Non-pigmented ciliary epithelial cell (primary cell): ENCODE results near the gene RUFY1.

Source experiments
- DNase-seq: peaks from one replicate; pipeline ENCODE4 v3.0.0-alpha.2; 2010; ENCODE audit warnings: low read depth

Gene RUFY1

DNA sequence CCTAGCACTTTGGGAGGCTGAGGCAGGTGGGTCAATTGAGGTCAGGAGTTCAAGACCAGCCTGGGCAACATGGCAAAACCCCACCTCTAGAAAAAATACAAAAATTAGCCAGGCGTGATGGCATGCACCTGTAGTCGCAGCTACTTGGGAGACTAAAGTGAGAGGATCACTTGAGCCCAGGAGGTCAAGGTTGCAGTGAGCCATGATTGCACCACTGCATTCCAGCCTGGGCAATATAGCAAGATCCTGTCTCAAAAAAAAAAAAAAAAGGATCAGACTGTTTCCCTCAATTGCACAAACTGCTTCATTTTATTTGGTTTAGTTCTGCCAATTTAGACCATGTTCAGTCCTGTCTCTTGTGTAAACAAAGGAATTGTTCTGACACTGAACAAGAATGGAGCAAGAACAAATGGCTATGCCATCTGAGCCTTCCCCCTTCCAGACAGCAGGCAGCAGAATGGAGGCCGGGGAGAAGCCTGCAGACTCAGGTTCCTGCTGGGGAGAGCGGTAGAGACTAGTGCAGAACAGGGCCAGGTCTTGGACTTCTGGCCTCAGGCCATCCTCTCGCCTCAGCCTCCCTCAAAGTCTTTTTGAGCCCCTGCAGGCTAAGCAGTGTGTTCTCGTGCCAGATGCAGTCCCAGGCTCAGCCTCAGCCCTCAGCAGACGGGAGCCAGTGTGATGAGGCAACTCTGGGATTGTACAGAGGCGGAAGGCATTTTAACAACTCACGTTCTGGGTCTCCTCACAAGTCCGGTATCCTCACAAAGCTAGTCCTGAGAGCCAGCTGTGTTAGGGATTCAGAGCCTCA lies 54.9 kb downstream of the RUFY1 start:
- DNase-seq, result no peak

- DNase-seq, result no peak
Measured at GRCh38 chr5:179606071-179606909, 55.9 kb downstream of the RUFY1 start.

DNA sequence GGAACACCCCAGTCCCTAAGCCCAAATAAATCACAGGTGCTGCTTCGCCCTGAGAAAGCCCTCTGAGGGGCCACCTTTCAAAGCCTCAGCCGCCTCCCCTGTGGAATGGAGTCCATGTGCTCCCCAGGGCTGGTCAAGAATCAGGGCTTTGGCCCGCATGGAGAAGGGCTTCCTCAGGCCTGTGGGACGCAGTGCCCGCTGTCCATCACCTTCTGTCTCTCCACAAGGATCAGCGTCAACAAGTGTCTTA lies 56.5 kb downstream of the RUFY1 start:
- no peak for DNase-seq

DNA sequence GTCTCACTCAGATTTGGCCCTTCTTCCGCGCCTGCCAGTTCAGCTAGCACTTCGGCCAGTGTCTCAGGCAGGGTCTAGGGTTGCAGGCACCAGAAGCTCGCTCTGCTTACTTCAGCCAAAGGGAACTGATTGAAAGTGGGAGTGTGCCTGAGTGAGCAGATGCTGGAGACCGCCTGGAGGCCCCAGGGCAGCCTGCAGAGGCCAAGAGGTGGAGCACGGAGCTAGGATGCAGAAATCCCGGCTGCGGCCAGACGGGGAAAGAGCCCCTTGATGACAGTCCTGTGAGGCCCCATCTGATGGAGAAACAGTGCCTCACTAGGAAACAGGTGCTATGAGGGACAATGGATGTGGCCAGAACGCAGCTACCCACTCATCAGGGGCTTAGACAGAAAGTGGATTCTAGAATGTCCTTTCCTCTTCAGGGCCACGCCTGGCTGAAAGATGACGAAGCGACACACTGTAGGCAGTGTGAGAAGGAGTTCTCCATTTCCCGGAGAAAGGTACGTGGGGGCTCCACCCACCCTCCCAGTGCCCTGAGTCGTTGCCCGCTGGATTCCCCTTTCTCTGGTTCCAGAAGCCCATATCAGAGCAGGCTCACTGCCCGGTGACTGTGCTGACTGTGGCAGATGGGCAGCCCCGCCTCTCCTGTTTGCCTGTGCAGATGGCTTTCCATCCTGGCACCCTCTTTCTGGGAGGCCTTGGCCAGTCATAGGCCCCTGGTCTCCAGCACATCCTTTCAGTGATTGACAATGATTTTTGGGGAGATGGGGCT lies 57.0 kb downstream of the RUFY1 start:
- DNase-seq, result no peak

GRCh38 chr5:179608131-179608581 lies 57.8 kb downstream of the RUFY1 start:
- DNase-seq, result no peak

DNA sequence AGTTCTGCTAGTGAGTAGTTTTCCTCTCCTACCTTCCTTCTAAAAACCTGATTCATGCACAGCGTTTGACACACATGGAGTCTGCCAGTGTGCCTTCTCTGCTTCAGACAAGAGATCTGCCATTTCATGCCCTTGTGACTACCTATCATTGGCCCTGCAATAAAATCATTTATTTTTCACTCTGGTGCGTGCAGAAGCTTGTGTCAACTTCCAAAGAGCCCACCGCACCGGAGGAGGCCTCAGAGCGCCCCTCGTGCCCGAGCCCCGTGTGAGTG lies 59.4 kb downstream of the RUFY1 start:
- DNase-seq, result no peak

GRCh38 chr5:179610109-179610902 lies 60.0 kb downstream of the RUFY1 start:
- no peak for DNase-seq

DNA sequence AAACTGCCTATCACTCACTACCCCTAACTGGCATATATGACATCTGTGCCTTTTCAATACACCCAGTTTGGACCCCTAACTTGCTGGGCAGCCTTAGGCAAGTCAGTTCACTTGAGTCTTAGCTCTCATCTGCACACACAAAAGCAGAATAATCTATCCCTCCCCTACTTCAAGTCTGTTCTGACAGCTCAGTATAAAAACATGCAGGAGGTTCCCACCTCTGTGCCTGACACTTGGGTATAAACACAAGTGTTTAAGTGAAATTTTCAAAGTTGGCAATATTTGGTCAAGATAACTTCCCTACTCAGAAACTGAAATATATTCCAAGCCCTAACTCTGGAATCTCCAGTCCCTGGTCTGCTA lies 60.5 kb downstream of the RUFY1 start:
- no peak for DNase-seq

DNA sequence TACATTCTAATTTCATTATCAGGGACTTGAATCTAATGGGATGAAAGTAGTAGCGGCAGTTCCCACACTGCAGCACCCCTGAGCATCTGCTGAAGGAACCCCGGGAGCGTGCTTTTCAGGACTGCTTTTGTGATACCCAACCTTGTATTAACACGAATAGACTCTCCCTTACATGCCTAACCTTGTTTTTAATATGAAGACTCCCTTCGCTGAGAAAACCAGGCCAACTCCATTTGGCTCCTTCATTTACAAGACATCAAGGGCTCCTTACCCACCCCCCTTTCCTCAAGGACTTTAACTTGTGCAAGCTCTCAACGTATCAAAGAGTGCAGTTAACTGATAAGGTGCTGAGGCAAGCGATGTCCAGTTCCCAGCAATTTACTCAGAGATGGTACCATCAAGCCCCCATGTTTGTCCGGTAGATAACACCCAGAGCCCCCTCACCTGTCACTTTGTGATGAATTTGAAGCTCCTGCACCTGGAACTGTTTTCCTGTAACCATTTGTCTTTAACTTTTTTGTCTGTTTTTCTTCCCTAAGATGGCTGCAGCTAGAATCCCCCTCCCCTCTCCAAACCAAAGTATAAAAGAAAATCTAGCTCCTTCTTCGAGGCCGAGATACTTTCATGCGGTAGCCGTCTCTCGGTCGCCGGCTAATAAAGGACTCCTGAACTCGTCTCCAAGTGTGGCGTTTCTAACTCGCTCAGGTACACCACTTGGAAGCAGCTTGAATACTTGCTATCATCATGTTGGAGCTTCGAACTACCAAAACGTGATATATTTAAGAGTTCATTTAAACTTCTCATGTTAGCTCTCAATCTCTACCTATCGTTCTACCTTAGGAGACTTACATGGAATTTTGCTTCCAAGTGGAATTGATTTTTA lies 62.5 kb downstream of the RUFY1 start:
- DNase-seq, result no peak

DNA sequence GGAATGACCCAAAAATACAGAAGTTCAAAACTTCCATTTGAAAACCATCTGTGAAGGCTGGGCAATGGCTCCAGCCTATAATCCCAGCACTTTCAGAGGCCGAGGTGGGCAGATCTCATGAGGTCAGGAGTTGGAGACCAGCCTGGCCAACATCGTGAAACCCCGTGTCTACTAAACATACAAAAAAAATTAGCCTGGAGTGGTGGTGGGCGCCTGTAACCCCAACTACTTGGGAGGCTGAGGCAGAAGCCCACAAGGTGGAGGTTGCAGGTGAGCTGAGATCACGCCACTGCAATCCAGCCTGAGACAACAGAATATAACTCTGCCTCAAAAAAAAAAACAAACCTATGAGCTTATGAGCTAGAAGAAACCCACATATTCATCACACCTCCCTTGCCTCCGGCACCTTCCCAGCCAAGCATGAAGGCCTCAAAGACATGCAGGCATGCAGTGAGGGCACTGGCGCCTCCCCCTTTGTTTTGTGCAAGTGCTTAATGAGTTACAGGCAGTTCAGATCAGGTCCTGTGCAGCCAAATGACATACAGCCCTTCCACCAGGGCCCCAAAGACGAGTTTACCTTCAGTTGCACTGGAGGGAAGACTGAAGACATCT lies 63.2 kb downstream of the RUFY1 start:
- DNase-seq, result no peak

DNA sequence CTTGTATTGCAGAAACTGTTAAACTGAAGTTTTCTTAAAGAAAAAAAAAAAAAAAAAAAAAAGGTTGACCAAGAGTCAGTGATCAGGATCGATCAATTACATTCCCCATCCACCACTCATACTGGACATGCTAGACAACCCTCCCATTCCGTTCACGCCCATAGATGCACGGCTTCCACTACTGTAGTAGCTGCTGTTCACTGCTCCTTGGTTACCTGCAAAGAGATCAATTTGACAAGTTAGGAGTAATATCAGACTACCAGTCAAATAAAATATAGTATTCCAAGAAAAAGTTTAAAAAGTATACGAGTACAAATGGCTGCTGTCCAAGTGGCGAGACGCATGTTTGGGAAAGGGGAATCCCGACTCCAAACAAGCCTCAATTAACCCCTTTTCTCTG lies 64.4 kb downstream of the RUFY1 start:
- no peak for DNase-seq

GRCh38 chr5:179615203-179615602 lies 64.8 kb downstream of the RUFY1 start:
- no peak for DNase-seq

GRCh38 chr5:179616002-179616594 lies 65.7 kb downstream of the RUFY1 start:
- no peak for DNase-seq

DNA sequence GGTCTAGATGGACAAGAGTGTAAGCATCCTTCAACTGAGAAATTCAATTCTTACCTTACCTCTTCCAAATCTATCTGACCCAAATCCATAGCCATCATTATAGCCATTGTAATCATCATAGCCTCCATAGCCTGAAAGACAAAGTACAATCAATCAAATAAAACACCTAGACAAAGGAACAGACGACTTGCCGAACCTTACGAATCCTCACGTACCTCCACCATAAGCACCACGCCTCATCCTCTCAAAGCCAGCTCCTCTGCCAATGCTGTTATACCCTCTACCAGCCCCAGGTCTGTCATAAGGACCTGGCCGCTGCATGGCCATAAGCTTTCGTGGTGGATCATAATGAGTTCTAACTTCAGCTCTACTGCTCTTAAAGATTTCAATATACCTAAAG lies 67.6 kb downstream of the RUFY1 start:
- no peak for DNase-seq

GRCh38 chr5:179618923-179619554 lies 68.7 kb downstream of the RUFY1 start:
- DNase-seq, result no peak

GRCh38 chr5:179619776-179620175 lies 69.4 kb downstream of the RUFY1 start:
- DNase-seq, result no peak

DNA sequence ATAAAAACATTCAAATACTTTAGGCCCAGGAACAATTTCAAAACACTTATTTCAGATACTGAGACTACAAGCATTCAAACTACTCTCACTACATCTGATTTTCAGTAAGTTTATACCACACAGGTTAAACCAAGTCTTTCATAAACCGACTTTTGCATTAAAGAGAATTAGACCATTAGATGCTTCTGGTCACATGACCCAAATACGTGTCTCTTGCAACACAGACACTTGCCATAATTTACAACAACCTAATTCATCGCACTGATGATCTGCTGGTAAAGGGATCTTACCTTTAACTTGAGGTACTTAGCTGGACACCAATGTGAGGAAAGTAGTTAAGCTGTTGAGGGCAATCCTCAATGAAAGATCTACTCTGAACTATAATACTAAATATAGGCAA lies 69.9 kb downstream of the RUFY1 start:
- no peak for DNase-seq

GRCh38 chr5:179620703-179621350 lies 70.5 kb downstream of the RUFY1 start:
- no peak for DNase-seq

- DNase-seq, result no peak
Measured at GRCh38 chr5:179621551-179622214, 71.3 kb downstream of the RUFY1 start.
